HEK293 (cell line): ENCODE measurements around the gene OR5H14.

Experiments
- CTCF ChIA-PET: fragments of 350-600 bp; formaldehyde crosslinking; extraction: SDS; loops from one replicate; lab custom pipeline; 2021; ENCODE audit warnings: antibody characterized with exemption; lab: Yijun Ruan, JAX
- POLR2A ChIA-PET: fragments of 300-600 bp; formaldehyde crosslinking; extraction: SDS; loops from one replicate; lab custom pipeline; 2020; ENCODE audit warnings: antibody characterized with exemption, inconsistent platforms; lab: Yijun Ruan, JAX
- H3K27ac ChIP-seq: fragments of 200-500 bp; sonication (Bioruptor generic); 2 replicates; pipeline ENCODE4 v1.5.1; 2014; ENCODE audit warnings: low read depth, low read length, control low read depth, inconsistent platforms; ENCODE audit errors: extremely low read depth
- H3K36me3 ChIP-seq, 2 experiments: fragments of 200-500 bp in 1 of 2; sonication (Bioruptor generic) in 1 of 2; 1 replicate in 1 of 2; 2 replicates in 1 of 2; pipeline ENCODE4 v1.5.1; 2014 to 2017; ENCODE audit warnings: inconsistent platforms in 2 of 2, low read length in 2 of 2; ENCODE audit not compliant: control insufficient read depth in 2 of 2, insufficient read depth in 1 of 2
- H3K4me1 ChIP-seq: fragments of 200-500 bp; sonication (Bioruptor generic); 2 replicates; pipeline ENCODE4 v1.5.1; 2014; ENCODE audit warnings: mild to moderate bottlenecking, low read length, inconsistent platforms; ENCODE audit not compliant: control insufficient read depth, insufficient read depth
- H3K4me3 ChIP-seq: 2 replicates; pipeline ENCODE4 v1.5.1; 2011; ENCODE audit warnings: low read depth, mild to moderate bottlenecking, control low read depth, low read length, moderate library complexity
- H3K9me3 ChIP-seq: fragments of 200-500 bp; sonication (Bioruptor generic); 2 replicates; pipeline ENCODE4 v1.5.1; 2014; ENCODE audit warnings: low read depth, low read length, inconsistent platforms; ENCODE audit not compliant: control insufficient read depth, insufficient read depth
- GLI2 ChIP-seq: fragments of 450-650 bp; formaldehyde crosslinking; IDR thresholded peaks from 2 replicates; pipeline ENCODE4; 2017; ENCODE audit warnings: missing biosample characterization, missing genetic modification characterization, low read depth, borderline replicate concordance
- HOXC10 ChIP-seq: sonication (generic); formaldehyde crosslinking; IDR thresholded peaks from 2 replicates; pipeline ENCODE4 v1.8.1; 2023; ENCODE audit warnings: mild to moderate bottlenecking, missing genetic modification reagents
- ZBTB8A ChIP-seq: fragments of 450-650 bp; formaldehyde crosslinking; IDR thresholded peaks from 2 replicates; pipeline ENCODE4 v1.5.1; 2016; ENCODE audit warnings: missing biosample characterization, missing genetic modification characterization
- ZFHX2 ChIP-seq: fragments of 450-650 bp; formaldehyde crosslinking; conservative IDR thresholded peaks from 2 replicates; pipeline ENCODE4 v1.5.1; 2016; ENCODE audit warnings: missing biosample characterization, missing genetic modification characterization
- ZNF433 ChIP-seq: fragments of 450-650 bp; formaldehyde crosslinking; IDR thresholded peaks from 2 replicates; pipeline ENCODE4 v1.5.1; 2016; ENCODE audit warnings: missing biosample characterization, missing genetic modification characterization, low read depth
- ZNF529 ChIP-seq: fragments of 450-650 bp; formaldehyde crosslinking; IDR thresholded peaks from 2 replicates; pipeline ENCODE4 v1.5.1; 2017; ENCODE audit warnings: missing genetic modification characterization, missing biosample characterization; ENCODE audit not compliant: insufficient replicate concordance
- ZNF664 ChIP-seq: fragments of 450-650 bp; formaldehyde crosslinking; IDR thresholded peaks from 2 replicates; pipeline ENCODE4 v1.5.1; 2016; ENCODE audit warnings: missing biosample characterization, missing genetic modification characterization
- ZNF777 ChIP-seq: fragments of 450-650 bp; formaldehyde crosslinking; IDR thresholded peaks from 2 replicates; pipeline ENCODE4 v1.5.1; 2017; ENCODE audit warnings: missing biosample characterization, missing genetic modification characterization, borderline replicate concordance
- ZNF792 ChIP-seq: fragments of 450-650 bp; formaldehyde crosslinking; IDR thresholded peaks from 2 replicates; pipeline ENCODE4 v1.5.1; 2016; ENCODE audit warnings: missing biosample characterization, missing genetic modification characterization
- TF ChIP-seq, protein P1 (sequence below): fragments of 450-650 bp; formaldehyde crosslinking; IDR thresholded peaks from 2 replicates; pipeline ENCODE4 v1.5.1; 2016; ENCODE audit warnings: missing biosample characterization, missing genetic modification characterization
- TF ChIP-seq, protein P2 (sequence below): fragments of 450-650 bp; formaldehyde crosslinking; IDR thresholded peaks from 2 replicates; pipeline ENCODE4 v1.5.1; 2016; ENCODE audit warnings: missing biosample characterization, missing genetic modification characterization
- TF ChIP-seq, protein P3 (sequence below): fragments of 450-650 bp; formaldehyde crosslinking; IDR thresholded peaks from 2 replicates; pipeline ENCODE4 v1.5.1; 2016; ENCODE audit warnings: missing biosample characterization, missing genetic modification characterization
- TF ChIP-seq, protein P4 (sequence below): fragments of 450-650 bp; formaldehyde crosslinking; conservative IDR thresholded peaks from 2 replicates; pipeline ENCODE4 v1.5.1; 2016; ENCODE audit warnings: low read depth, missing biosample characterization, missing genetic modification characterization
- TF ChIP-seq, protein P5 (sequence below): fragments of 450-650 bp; formaldehyde crosslinking; IDR thresholded peaks from 2 replicates; pipeline ENCODE4 v1.5.1; 2016; ENCODE audit warnings: missing biosample characterization, missing genetic modification characterization, borderline replicate concordance

Gene OR5H14

DNA sequence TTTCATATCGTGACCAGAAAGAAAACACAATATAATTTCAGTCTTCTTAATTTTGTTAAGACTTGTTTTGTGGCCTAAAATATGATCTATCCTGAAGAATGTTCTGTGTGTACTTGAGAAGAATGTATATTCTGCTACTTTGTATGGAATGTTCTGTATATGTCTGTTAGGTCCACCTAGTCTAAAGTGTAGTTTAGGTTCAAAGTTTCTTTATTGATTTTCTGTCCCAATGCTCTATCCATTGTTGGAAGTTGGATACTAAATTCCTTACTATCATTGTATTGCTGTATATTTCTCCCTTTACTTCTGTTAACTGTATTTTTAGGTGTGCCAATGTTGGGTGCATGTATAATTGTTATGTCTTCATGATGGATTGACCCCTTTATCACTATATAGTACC lies 39.1 kb upstream of the OR5H14 start:
- ChIA-PET CTCF (no interaction called here), POLR2A (no interaction called here)
- TF ChIP-seq, protein P1, sequence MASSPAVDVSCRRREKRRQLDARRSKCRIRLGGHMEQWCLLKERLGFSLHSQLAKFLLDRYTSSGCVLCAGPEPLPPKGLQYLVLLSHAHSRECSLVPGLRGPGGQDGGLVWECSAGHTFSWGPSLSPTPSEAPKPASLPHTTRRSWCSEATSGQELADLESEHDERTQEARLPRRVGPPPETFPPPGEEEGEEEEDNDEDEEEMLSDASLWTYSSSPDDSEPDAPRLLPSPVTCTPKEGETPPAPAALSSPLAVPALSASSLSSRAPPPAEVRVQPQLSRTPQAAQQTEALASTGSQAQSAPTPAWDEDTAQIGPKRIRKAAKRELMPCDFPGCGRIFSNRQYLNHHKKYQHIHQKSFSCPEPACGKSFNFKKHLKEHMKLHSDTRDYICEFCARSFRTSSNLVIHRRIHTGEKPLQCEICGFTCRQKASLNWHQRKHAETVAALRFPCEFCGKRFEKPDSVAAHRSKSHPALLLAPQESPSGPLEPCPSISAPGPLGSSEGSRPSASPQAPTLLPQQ (tag by site-specific recombination), result no peak
- TF ChIP-seq, protein P2, sequence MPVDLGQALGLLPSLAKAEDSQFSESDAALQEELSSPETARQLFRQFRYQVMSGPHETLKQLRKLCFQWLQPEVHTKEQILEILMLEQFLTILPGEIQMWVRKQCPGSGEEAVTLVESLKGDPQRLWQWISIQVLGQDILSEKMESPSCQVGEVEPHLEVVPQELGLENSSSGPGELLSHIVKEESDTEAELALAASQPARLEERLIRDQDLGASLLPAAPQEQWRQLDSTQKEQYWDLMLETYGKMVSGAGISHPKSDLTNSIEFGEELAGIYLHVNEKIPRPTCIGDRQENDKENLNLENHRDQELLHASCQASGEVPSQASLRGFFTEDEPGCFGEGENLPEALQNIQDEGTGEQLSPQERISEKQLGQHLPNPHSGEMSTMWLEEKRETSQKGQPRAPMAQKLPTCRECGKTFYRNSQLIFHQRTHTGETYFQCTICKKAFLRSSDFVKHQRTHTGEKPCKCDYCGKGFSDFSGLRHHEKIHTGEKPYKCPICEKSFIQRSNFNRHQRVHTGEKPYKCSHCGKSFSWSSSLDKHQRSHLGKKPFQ (tag by site-specific recombination), result no peak
- TF ChIP-seq GLI2 (tag by site-specific recombination) (no peak), ZBTB8A (tag by site-specific recombination) (no peak), ZFHX2 (no peak)
- no peak overlapping the region for H3K27ac ChIP-seq
- no peak overlapping the region for H3K4me3 ChIP-seq
- H3K9me3 ChIP-seq, result no peaks in the 10 kb centered on the region
- no peaks in the 10 kb centered on the region for H3K36me3 ChIP-seq
- H3K4me1 ChIP-seq, result 0 out of 2 replicates have a peak, but pooled peaks cover 2% of the 10 kb centered on the region

DNA sequence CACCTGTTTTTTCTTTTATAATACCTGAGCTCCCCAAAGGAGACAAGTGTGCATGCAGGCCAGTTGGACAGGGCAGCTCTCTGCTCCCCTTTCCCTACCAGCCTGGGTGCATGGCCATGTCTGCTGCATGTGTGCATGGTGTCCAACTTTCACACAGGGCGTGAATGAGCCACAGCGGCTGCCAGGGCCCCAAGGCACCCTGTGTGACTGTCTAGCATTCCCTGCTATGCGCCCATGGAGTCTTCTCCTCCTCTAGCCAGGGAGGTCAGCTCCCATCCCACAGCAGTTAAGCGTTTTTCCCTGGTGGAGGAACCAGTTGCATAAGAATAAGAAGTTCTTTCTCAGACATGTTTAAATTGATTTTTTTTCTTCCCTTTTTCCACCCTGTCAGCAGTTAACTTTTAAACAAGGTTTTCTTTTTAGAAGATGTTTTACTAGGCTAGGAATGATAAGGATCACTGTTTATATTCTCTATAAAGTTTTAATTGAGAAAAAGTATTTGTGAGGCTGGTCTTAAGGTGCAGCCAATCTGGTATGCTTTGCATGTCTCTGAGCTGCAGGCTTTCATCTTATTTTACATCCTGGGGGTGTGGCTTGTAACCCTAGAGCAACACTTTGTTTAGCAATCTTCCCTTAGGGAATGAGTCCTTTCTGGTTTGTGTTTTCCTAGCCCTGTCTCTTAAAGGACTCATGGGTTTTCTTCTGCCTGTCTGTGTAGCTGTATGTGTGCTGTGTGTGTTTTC lies 37.3 kb upstream of the OR5H14 start:
- Histone ChIP-seq H3K4me1 (0 out of 2 replicates have a peak, but pooled peaks cover 2% of the 10 kb centered on the region), H3K27ac (no peak overlapping the region), H3K36me3 (no peaks in the 10 kb centered on the region), H3K9me3 (no peaks in the 10 kb centered on the region), H3K4me3 (no peak overlapping the region)
- CTCF ChIA-PET, result interaction anchor here (0.6 kb wide), 1 partner anchor 168 kb away, joined by 5 read pairs; no protein-coding TSS in a partner anchor
- POLR2A ChIA-PET, result no interaction called here
- no peak for TF ChIP-seq ZNF792 (tag by site-specific recombination)
- TF ChIP-seq, protein P3, sequence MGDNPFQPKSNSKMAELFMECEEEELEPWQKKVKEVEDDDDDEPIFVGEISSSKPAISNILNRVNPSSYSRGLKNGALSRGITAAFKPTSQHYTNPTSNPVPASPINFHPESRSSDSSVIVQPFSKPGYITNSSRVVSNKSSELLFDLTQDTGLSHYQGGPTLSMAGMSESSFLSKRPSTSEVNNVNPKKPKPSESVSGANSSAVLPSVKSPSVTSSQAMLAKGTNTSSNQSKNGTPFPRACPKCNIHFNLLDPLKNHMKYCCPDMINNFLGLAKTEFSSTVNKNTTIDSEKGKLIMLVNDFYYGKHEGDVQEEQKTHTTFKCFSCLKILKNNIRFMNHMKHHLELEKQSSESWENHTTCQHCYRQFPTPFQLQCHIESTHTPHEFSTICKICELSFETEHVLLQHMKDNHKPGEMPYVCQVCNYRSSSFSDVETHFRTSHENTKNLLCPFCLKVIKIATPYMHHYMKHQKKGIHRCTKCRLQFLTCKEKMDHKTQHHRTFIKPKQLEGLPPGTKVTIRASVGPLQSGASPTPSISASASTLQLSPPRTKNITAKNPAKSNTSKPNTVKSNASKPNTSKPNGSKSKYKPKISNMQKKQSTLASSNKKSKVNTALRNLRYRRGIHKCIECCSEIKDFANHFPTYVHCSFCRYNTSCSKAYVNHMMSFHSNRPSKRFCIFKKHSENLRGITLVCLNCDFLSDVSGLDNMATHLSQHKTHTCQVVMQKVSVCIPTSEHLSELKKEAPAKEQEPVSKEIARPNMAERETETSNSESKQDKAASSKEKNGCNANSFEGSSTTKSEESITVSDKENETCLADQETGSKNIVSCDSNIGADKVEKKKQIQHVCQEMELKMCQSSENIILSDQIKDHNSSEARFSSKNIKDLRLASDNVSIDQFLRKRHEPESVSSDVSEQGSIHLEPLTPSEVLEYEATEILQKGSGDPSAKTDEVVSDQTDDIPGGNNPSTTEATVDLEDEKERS (tag by site-specific recombination), result no peak
- TF ChIP-seq ZNF433 (tag by site-specific recombination), result no peak
- TF ChIP-seq ZNF664 (tag by site-specific recombination), result no peak
- TF ChIP-seq, protein P4, sequence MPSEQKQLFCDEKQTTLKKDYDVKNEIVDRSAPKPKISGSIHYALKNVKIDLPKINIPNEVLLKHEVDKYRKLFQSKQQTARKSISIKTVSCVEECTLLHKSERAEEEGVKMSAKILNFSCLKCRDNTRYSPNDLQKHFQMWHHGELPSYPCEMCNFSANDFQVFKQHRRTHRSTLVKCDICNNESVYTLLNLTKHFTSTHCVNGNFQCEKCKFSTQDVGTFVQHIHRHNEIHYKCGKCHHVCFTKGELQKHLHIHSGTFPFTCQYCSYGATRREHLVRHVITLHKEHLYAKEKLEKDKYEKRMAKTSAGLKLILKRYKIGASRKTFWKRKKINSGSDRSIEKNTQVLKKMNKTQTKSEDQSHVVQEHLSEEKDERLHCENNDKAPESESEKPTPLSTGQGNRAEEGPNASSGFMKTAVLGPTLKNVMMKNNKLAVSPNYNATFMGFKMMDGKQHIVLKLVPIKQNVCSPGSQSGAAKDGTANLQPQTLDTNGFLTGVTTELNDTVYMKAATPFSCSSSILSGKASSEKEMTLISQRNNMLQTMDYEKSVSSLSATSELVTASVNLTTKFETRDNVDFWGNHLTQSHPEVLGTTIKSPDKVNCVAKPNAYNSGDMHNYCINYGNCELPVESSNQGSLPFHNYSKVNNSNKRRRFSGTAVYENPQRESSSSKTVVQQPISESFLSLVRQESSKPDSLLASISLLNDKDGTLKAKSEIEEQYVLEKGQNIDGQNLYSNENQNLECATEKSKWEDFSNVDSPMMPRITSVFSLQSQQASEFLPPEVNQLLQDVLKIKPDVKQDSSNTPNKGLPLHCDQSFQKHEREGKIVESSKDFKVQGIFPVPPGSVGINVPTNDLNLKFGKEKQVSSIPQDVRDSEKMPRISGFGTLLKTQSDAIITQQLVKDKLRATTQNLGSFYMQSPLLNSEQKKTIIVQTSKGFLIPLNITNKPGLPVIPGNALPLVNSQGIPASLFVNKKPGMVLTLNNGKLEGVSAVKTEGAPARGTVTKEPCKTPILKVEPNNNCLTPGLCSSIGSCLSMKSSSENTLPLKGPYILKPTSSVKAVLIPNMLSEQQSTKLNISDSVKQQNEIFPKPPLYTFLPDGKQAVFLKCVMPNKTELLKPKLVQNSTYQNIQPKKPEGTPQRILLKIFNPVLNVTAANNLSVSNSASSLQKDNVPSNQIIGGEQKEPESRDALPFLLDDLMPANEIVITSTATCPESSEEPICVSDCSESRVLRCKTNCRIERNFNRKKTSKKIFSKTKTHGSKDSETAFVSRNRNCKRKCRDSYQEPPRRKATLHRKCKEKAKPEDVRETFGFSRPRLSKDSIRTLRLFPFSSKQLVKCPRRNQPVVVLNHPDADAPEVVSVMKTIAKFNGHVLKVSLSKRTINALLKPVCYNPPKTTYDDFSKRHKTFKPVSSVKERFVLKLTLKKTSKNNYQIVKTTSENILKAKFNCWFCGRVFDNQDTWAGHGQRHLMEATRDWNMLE (tag by site-specific recombination), result no peak
- TF ChIP-seq HOXC10, result no peak
- no peak for TF ChIP-seq ZNF529
- TF ChIP-seq, protein P5, sequence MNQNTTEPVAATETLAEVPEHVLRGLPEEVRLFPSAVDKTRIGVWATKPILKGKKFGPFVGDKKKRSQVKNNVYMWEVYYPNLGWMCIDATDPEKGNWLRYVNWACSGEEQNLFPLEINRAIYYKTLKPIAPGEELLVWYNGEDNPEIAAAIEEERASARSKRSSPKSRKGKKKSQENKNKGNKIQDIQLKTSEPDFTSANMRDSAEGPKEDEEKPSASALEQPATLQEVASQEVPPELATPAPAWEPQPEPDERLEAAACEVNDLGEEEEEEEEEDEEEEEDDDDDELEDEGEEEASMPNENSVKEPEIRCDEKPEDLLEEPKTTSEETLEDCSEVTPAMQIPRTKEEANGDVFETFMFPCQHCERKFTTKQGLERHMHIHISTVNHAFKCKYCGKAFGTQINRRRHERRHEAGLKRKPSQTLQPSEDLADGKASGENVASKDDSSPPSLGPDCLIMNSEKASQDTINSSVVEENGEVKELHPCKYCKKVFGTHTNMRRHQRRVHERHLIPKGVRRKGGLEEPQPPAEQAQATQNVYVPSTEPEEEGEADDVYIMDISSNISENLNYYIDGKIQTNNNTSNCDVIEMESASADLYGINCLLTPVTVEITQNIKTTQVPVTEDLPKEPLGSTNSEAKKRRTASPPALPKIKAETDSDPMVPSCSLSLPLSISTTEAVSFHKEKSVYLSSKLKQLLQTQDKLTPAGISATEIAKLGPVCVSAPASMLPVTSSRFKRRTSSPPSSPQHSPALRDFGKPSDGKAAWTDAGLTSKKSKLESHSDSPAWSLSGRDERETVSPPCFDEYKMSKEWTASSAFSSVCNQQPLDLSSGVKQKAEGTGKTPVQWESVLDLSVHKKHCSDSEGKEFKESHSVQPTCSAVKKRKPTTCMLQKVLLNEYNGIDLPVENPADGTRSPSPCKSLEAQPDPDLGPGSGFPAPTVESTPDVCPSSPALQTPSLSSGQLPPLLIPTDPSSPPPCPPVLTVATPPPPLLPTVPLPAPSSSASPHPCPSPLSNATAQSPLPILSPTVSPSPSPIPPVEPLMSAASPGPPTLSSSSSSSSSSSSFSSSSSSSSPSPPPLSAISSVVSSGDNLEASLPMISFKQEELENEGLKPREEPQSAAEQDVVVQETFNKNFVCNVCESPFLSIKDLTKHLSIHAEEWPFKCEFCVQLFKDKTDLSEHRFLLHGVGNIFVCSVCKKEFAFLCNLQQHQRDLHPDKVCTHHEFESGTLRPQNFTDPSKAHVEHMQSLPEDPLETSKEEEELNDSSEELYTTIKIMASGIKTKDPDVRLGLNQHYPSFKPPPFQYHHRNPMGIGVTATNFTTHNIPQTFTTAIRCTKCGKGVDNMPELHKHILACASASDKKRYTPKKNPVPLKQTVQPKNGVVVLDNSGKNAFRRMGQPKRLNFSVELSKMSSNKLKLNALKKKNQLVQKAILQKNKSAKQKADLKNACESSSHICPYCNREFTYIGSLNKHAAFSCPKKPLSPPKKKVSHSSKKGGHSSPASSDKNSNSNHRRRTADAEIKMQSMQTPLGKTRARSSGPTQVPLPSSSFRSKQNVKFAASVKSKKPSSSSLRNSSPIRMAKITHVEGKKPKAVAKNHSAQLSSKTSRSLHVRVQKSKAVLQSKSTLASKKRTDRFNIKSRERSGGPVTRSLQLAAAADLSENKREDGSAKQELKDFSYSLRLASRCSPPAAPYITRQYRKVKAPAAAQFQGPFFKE (tag by site-specific recombination), result no peak
- TF ChIP-seq ZNF777 (tag by site-specific recombination), result no peak
